Activated CD4-positive, CD25-positive, alpha-beta regulatory T cell treated with anti-CD3 and anti-CD28 coated beads, Interleukin-2, amount 50 U/mL, for 72 hours (primary cell): ENCODE measurements around the gene HBG2.
"Not testable (repeated sequence)": the region's sequence is repeated elsewhere in the genome, so short reads cannot be mapped to it uniquely, and the experiment has no call there.

ENCODE experiments used
- DNase-seq: peaks from one replicate; pipeline ENCODE4 v3.0.0; 2021

The HBG2 gene

GRCh38 chr11:5280582-5281102 lies 26.1 kb upstream of the HBG2 start:
- no peak for DNase-seq

DNA sequence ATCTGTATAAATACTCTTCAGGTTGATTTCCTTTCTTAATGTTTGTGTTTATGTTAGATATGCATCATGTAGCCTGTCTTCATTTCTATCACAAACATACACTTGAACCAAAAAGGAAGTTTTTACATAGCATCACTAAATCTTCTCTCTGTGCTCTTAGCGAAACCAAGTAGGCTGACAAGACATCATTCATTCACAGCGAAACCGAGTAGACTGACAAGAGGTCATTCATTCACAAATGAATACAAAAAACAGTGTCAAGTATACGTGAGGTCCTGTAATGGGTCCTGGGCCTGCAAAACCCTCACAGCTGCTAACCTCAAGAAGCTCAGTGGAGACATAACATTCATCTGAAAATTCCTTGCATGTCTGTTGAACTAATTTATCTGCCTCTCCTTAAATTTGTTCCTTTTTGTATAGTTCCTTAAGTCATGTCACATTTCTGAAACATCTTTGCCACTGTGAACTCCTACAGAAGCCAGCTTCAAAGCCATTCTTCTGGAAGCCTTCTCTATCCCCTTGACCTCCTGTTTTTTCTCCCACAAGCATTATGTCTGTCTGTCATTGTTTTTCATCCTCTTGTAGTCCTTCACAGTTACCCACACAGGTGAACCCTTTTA lies 25.0 kb upstream of the HBG2 start:
- no peak for DNase-seq

DNA sequence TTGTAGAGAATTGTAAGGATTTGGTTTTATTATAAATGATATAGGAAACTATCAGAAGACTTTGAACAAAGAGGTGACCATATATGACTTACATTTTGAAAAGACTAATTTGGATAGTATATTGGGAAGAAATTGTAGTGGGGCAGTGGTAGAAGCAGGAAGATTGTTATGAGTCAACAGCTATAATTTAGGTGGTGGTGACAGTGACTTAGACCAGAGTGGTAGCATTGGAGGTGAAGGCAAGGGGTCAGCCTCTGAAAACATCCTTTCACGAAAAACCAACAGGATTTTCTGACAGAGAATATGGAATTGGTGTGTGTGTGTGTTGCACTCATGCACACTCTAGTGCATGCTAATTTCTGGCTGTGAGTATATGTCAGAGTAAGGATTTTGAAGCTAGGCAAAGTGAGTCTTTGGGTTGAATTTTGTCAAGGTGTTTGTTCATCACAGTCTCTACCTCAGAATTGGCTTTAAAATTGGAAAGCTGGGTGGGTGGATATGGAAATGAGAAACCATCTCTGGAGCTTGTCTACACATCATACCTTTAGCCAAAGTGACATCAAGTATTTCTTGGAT lies 23.3 kb upstream of the HBG2 start:
- no peak for DNase-seq

GRCh38 chr11:5276697-5277096 lies 22.1 kb upstream of the HBG2 start:
- DNase-seq = no peak

GRCh38 chr11:5275369-5276110 lies 21.0 kb upstream of the HBG2 start:
- DNase-seq = no peak

DNA sequence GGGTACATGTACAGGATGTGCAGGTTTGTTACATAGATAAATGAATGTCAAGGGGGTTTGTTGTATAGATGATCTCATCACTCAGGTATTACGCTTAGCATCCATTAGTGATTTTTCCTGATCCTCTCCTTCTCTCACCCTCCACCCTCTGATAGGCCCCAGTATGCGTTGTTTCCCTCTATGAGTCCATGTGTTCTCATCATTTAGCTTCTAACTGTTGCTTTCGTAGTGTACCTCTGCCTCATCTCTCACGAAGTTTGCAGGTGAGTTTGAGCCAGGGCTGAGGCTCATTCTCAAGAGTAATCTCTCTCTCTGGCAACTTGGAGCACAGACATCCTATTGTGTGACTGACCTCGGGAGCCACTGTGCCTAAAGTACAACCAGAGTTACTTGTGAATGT lies 19.8 kb upstream of the HBG2 start:
- DNase-seq = no peak

- no peak for DNase-seq
These were observed 17.9 kb upstream of the HBG2 start for GRCh38 chr11:5272395-5273017.

- DNase-seq = no peak
These were observed 15.2 kb upstream of the HBG2 start, which contains the start of gene HBE1 for GRCh38 chr11:5269715-5270147. HBE1 (minus strand) TSS chr11:5269945; CDS start chr11:5269890, 55 bp downstream.

- no peak for DNase-seq
These were observed 12.5 kb upstream of the HBG2 start for GRCh38 chr11:5267033-5267563.

DNA sequence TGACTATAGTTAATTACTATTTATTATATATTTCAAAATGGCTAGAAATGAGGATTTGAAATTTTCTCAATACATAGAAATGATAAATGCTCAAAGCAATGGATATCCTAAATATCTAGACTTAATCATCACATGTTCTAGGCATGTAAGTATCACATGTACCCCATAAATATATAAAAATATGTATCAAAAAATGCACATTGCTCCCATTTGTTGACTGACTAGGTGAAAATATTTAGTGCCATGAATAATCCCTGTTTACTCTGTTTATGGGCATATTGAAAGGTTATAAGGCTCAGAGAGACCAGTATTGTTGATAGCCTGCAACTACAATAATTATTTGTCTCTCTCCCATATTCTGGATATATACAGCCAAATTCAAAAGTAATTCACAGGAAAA lies 12.0 kb upstream of the HBG2 start:
- DNase-seq = no peak

GRCh38 chr11:5265832-5266231 lies 11.3 kb upstream of the HBG2 start:
- DNase-seq = no peak

DNA sequence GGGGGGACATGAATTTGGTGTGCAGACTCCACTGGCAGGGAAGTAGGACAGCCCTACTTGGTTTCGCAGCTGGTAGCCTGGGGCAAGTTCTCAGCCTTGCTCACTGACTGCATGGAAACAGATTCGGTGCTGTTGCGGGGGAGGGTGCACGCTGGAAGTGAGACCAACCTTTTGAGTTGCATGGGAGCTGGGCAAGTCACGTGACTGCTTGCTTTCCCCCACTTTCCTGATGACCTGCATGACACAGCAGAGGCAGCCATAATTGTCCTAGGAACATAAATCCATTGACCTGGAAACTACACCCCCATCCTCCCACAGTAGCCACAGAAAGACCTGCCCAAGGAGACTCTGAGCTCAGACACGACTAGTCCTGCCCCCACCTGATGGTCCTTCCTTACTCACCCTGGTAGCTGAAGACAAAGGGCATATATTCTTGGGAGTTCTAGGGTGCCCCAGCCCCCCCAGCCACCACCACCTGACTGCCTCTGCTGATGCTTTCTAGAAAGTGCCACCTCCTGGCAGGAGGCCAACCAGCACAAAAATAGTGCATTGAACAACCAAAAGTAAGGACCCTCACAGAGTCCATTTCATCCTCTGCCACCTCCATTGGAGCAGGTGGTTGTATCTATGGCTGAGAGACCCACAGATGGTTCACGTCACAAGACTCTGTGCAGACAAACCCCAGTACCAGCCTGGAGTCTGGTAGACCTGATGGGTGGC lies 4.1 kb upstream of the HBG2 start:
- DNase-seq = no peak

DNA sequence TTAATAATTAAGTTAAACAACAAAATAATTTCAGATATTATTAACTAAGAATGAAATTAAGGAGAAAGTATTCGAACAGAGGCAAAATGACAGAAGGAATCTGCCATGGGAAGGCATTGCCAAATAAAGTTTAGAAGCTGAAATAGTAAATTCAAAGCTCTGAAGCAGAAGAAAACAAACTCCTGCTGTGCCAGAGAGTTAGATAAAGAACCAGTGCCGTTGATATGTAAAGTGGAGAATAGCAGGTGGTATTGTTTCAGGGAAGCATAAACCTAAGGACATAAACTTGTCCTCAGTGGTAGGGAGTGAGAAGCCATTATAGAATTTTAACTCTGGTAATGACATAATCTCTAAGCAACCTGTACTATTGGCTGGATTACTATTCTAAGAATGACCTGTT lies 2.7 kb upstream of the HBG2 start:
- DNase-seq = no peak

GRCh38 chr11:5254023-5254422 lies 558 bp downstream of the HBG2 start:
- DNase-seq = not testable (repeated sequence)

GRCh38 chr11:5253440-5253839 lies 1.1 kb downstream of the HBG2 start:
- not testable (repeated sequence) for DNase-seq

- DNase-seq = no peak
These were observed 1.7 kb downstream of the HBG2 start for GRCh38 chr11:5252919-5253265.

DNA sequence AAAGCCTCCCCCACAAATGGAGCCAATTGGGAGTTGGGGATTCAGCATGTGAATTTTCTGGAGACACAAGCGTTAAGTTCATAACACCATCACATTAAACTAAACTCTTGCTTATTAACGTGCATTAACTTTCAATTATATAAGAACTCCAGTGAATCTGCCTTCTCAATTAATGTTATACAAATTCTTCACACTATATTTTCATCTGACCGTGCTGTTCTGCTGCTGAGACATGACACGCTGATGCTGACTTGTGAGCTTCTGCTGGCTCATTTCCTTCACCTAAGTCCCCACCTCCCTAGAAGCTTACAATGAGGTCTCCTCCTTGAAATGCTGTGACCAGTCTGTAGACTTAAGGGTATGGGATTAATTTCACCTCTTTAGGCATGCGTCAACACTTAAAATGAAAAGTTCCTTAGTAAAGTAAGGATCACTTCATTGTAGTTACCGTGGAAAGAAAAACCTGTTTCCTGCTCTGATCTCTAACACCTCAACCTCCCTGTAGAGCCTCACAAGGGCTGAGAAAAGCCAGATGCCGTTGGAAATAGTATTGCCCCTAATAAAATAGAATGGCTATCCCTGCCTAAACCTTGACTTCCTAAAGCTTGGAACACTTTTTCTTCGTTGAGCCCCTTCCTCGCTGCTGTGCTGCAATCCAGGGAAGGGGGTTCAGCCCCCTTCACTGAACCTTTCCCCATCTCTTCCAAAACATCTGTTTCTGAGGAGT lies 2.2 kb downstream of the HBG2 start:
- no peak for DNase-seq

- no peak for DNase-seq
These were observed 2.8 kb downstream of the HBG2 start for GRCh38 chr11:5251746-5252145.

DNA sequence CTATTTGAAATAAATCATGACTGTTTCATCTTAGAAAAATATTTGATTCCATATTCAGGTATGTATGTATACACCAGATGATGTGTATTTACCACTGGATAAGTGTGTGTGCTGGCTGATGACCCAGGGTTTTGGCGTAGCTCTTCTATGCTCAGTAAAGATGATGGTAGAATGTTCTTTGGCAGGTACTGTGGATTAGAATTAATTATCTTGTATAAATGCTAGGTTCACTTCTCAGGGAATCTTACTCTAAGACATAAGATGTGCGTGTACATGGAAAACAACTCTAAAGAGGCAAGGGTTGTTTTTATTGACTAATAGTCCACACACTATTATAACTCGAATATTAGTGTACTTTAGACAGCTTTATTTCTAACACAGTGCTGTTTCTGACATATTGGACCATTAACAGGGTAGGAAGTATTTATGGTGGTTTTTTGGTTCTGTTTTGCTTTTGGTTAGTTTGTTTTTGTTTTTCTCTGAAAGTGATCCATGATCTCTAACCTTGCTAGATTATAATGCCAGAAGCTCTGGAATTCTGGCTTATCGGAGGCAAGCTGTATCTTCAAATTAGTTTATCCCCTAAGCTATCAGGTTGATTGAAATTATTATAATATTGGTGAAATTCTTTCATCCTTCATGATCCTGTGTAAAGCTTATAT lies 3.9 kb downstream of the HBG2 start:
- no peak for DNase-seq

GRCh38 chr11:5249807-5250396 lies 4.7 kb downstream of the HBG2 start, which contains the start of gene HBG1:
HBG1 (minus strand) TSS chr11:5249857; CDS start chr11:5249804, 53 bp downstream.
- not testable (repeated sequence) for DNase-seq

DNA sequence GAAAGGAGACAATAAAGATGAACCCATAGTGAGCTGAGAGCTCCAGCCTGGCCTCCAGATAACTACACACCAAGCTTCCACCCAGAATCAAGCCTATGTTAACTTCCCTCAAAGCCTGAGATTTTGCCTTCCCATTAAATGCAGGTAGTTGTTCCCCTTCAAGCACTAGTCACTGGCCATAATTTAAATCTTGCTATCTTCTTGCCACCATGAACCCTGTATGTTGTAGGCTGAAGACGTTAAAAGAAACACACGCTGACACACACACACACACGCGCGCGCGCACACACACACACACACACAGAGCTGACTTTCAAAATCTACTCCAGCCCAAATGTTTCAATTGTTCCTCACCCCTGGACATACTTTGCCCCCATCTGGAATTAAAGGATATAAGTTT lies 6.1 kb downstream of the HBG2 start:
- DNase-seq = not testable (repeated sequence)
